Tibial nerve (tissue), 4 donors: ENCODE results near the gene GPR141.

ENCODE experiments used
- CTCF ChIP-seq, 5 experiments: fragments of 200-600 bp in 3 of 5; fragments of 450-650 bp in 2 of 5; sonication (generic) in 3 of 5; IDR thresholded peaks; one replicate each; pipeline ENCODE4 v1.5.1; 2016 to 2019; ENCODE audit warnings: antibody characterized with exemption in 5 of 5, mild to moderate bottlenecking in 3 of 5, moderate library complexity in 2 of 5
- EP300 ChIP-seq, 2 donors: sonication (generic); formaldehyde crosslinking; IDR thresholded peaks; one replicate each; pipeline ENCODE4 v1.6.1; 2017; ENCODE audit warnings: antibody characterized with exemption in 2 of 2, mild to moderate bottlenecking in 1 of 2
- POLR2A ChIP-seq, 2 donors: fragments of 450-650 bp; IDR thresholded peaks; one replicate each; pipeline ENCODE4 v1.6.1; 2017; ENCODE audit warnings: antibody characterized with exemption in 2 of 2, mild to moderate bottlenecking in 2 of 2, moderate library complexity in 2 of 2

GRCh38 chr7:37759526-37759925 lies 76.0 kb downstream of the GPR141 start:
- TF ChIP-seq CTCF (IDR thresholded peaks at IDR 0.05) (no peak), POLR2A (IDR thresholded peaks at IDR 0.05) (no peak), EP300 (IDR thresholded peaks at IDR 0.05) (no peak)
